NCI-H526 treated with DMSO at 0.1 percent for 48 hours (cell line): ENCODE results near the gene MRPS27.
A peak's percentile ranks its signal among the peaks of the same experiment; 100 is the strongest.

Experiments
- DNase-seq: peaks from one replicate; lab custom pipeline; 2025; lab: John Stamatoyannopoulos, UW

The MRPS27 gene

DNA sequence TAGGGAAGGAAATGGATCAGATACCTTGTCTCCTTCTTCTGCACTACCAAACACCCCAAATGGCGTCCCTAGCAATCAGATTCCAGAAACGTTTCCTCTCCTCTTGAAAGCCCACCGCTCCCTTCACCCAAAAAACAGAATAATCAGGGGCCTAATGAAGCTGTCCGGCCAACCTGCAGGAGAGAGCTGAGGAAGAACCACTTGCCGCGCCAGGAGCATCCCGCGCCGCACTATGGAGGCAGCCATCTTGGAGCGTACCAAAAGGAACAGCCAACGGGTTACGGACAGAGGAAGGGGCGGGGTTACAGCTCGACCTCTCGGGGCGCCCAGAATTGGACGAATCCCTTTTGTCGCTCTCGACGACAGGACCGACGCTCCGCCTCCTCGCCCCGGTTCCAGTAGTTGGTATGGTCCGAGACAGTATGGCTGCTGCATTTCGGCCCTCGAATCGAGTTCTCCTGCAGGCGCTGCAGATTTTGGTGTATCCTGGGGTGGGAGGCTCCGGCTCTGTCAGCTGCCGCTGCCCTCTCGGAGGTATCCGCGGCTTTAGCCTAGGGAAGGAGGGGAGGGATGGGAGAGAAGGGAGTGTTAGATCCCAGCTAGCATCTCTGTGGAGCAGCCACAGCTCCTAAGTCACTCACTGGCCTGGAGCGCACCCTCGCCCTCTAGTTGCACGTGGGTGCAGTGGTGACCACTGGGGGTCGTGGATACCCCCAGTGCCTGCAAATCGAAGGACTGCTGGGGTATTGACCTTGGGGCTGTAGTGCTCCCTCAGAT is at the start of gene MRPS27, which contains the start of gene PTCD2:
Gene MRPS27 (minus strand): TSS at position 265 of the 777 bp plus-strand sequence. CDS start 19 bp downstream, at position 246.
Gene PTCD2 (plus strand): TSS at position 398 of the 777 bp plus-strand sequence. CDS start 10 bp downstream, at position 408.
- peak; percentile 89 for DNase-seq

GRCh38 chr5:72369711-72370110 is 49.7 kb upstream of the MRPS27 start:
- no peak for DNase-seq

- no peak for DNase-seq
Measured at GRCh38 chr5:72369301-72369700, 49.3 kb upstream of the MRPS27 start.

- DNase-seq, result no peak
Measured at GRCh38 chr5:72368271-72368670, 48.2 kb upstream of the MRPS27 start.

DNA sequence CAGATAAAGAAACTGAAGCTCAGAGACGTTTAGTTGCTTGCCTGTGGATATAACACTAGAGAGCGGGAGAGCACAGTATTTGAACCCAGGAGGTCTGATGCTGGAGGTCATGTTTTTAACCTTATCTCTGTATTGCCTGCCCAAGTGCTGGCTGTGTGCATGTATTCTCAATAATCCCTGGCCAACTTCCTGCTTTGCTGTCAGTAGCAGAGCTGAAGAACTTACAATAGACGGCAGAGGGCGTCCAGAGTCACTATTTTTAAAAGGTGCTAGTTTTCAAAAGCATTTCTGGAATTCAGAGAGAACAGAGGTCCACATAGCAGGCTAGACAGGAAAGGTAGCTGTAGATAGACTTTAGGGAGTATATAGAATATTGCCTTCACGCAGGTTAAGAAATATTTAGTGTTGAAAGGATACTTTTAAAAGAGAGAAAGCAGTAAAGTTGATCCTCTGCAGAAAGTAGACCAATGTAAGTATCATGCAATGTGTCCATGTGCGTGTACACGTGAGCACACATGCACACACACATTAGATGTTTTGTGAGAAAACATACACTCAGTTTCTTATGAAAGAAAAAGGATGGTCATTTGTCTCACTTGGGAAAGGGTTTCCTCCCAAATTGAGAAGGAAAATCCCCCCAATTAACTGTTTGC is 46.4 kb upstream of the MRPS27 start:
- DNase-seq, result peak; percentile 42

- DNase-seq, result no peak
Measured at GRCh38 chr5:72364951-72365350, 44.9 kb upstream of the MRPS27 start.

DNA sequence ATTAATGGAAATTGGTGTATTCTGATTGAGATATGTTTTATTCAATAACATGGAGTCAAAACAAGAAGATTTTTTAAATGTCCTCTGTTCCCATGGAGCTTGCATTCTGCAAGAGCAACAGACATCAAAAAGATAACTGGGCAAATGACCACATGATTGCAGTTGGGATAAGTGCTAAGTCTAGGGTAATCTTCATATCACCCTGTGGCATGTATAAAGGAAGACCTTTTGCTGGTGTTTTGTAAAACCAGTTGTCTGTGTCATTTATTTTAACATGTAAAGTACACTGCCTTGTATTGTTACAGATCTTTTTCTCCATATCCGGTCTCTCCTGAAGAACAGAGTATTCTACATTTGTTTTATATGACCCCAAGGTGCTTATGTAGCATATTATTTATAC is 44.1 kb upstream of the MRPS27 start:
- no peak for DNase-seq

DNA sequence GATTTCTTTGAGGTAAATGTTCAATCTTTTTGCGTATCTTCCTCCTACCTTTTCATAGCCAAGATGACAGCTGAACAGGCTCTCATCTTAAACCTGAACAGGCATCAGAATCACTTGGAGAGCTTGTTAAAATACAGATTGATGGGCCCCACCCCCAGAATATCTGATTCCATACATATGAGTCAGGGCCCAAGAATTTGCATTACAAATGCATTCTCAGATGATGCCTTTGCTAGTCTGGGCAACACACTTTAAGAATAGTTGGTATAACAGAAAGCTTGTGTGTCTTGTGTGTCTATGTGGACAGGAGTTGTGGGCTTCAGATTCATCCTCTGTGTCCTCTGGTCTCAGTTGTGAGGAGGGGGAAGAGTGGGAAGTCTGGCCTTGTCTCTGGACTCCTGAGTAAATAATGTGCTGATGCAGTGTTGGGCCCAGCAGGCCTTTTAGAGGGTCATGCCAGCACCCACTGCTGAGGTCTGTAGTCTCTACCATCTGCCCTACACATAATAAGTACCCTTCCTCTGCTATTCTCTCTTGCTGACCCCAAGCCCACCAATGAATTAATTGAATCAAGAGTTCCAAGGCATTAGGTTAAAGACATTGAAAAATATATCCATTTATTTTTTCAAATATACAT is 43.2 kb upstream of the MRPS27 start:
- no peak for DNase-seq

GRCh38 chr5:72359886-72360285 is 39.8 kb upstream of the MRPS27 start:
- DNase-seq, result no peak

GRCh38 chr5:72358925-72359324 is 38.9 kb upstream of the MRPS27 start:
- no peak for DNase-seq

DNA sequence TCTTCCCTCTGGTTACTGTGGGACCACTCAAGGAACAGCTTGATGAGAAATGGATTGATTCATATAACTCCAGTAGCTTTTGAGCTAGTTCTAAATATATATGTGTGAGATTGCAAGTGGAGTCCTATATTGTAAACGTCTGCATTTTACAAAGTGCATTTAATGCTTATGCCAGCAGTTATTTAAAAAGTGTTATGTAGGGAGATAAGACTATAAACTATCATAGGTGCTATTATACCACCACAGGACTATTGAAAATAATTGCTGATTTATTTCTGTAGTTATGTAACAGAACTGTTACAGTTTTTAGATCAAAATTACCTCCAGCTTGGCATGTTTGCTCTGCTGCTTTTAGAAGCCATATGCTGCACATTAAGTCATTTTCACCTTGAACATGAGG is 36.3 kb upstream of the MRPS27 start:
- no peak for DNase-seq

DNA sequence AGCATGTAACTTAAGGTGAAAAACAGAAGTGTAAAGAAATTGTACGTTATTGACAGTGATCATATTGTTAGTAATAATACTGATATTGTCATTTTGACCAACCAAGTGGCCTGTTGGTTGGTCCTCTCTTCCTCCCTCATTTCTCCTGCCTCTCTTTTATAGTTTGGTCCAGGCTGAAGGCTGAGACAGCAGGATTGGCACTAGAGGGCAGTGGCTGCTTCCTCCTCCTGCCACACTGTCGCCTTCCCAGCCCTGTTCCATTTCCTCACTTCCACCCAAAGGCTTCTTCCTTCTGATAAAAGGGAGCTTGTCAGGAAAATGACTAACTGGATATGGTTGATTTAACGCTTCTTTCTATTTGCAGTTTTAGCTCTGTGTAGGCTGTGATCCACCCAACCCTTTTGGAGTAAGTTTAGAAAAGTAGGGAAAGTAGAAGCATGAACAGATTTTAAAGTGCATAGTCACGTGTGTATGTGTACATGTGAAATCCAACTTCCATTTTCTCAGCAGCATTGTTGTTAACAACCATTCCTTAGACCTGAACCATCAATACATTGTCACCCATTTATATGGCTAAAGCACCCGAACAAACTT is 35.8 kb upstream of the MRPS27 start:
- DNase-seq, result no peak

DNA sequence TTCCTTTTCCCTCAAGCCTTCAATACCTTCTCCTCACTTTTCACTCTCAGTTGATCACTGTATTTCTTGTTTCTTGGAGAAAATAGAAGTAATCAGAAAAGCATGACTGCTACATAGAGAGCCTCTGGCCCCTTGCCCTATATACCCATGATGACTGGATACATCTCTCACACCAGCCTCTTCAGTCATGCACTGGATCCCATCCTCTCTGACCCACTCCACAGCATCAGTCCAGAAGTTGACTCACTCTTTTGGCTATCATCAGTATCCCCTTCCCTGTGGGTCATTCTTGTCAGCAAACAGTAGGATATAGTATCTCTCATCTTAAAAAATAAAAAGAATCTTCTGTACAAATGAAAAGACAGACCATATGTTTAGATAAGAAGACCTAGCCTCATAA is 33.0 kb upstream of the MRPS27 start:
- DNase-seq, result no peak

GRCh38 chr5:72352616-72353015 is 32.6 kb upstream of the MRPS27 start:
- no peak for DNase-seq

- DNase-seq, result no peak
Measured at GRCh38 chr5:72351376-72351775, 31.3 kb upstream of the MRPS27 start.

DNA sequence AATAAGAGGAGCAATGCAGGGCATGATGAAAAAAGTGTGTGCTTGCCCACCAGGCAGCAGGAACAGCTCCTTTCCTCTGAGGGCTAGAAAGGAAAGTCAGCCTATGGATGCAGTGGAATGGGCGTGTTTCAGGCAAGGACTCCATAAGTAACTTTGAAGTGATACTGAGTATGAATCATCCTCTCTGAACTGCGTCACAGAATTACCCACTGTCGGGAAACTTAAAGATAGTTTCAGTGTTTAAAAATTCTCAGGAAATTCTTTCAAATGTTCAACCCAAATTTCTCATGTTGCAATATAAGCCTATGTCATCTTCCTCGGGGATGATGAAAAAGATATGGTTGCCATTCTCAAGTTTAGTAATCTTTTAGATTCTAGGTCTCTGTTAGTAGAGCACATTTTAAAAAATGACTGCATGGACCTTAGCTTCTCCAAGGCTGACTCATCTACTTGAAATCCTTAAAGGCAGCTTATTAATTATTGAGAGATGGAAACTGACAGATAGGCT is 27.8 kb upstream of the MRPS27 start:
- no peak for DNase-seq

GRCh38 chr5:72346398-72346797 is 26.4 kb upstream of the MRPS27 start:
- DNase-seq, result no peak

DNA sequence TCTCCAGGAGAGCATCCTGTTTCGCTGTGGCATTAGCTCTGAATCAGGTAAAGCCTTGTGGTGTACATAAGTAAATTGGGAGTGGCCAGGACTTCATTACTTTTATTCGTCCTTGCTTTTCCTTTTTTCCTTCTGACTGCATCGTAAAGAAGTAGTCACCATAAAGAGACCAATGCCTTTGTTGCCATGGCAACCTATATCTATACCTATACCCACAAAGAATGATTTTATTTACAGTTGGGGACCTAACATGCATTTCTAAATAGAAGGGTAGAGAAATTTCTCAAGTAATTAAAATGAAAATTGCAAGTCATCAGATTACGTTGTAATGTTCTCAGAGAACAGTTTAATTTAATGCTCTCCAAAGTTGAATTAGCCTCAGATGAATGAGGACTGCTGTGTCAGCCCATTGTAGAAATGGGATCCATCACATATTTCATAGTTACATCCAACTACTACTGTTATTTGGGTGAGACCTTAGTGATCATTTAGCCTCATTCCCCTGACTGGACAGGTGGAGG is 18.7 kb upstream of the MRPS27 start:
- DNase-seq, result no peak

- no peak for DNase-seq
Measured at GRCh38 chr5:72337159-72337558, 17.1 kb upstream of the MRPS27 start.

- DNase-seq, result no peak
Measured at GRCh38 chr5:72330712-72331111, 10.7 kb upstream of the MRPS27 start.

- DNase-seq, result no peak
Measured at GRCh38 chr5:72328172-72328571, 8.1 kb upstream of the MRPS27 start.

DNA sequence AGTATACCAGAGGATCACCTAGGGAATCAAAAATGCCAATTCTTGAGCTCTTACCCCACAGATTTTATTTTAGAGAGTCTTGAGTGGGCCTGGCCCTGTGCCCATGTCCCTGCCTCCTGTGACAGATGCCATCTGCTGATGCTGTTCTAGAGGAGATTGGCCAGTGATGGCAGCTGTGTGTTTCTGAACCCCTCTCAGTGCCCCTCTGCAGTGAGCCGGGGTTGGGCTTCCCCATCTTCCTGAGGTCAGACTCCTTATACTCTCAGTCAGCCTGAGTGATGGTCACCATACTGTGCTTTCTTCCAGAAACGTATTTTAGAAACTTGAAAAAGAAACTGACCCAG is 6.2 kb upstream of the MRPS27 start:
- no peak for DNase-seq
